Cardiac muscle cell (in vitro differentiated cells and primary cell): ENCODE results near the gene AUTS2. TPM values are rescaled to one million over a fixed set of nuclear protein-coding genes. Genes with fewer than 3 reads are reported as not detected.
"Not testable (repeated sequence)": the region's sequence is repeated elsewhere in the genome, so short reads cannot be mapped to it uniquely, and the experiment has no call there.

Source experiments
- DNase-seq, 2 donors: peaks; one replicate each; pipeline versions ENCODE4 v3.0.0 to v3.0.0-alpha.2; 2010 to 2017; ENCODE audit warnings: low read depth in 1 of 2, low spot score in 1 of 2
- H3K27ac ChIP-seq: fragments of 200-600 bp; sonication (generic); 2 replicates; pipeline ENCODE4 v1.5.1; 2016
- H3K27me3 ChIP-seq: fragments of 200-600 bp; sonication (generic); 2 replicates; pipeline ENCODE4 v1.6.0; 2016; ENCODE audit warnings: control low read depth
- H3K36me3 ChIP-seq: fragments of 200-600 bp; sonication (generic); 2 replicates; pipeline ENCODE4 v1.5.1; 2016; ENCODE audit warnings: control low read depth
- H3K4me1 ChIP-seq: fragments of 200-600 bp; sonication (generic); 2 replicates; pipeline ENCODE4 v1.8.1; 2017; ENCODE audit warnings: low read depth, mild to moderate bottlenecking, mixed run types
- H3K4me3 ChIP-seq: fragments of 200-600 bp; sonication (generic); 2 replicates; pipeline ENCODE4 v1.5.1; 2016; ENCODE audit warnings: mild to moderate bottlenecking
- H3K9me3 ChIP-seq: fragments of 200-600 bp; sonication (generic); 2 replicates; pipeline ENCODE4 v1.5.1; 2017; ENCODE audit warnings: low read depth, mild to moderate bottlenecking, control low read depth
- CTCF ChIP-seq: IDR thresholded peaks from 2 replicates; pipeline ENCODE4 v1.5.1; 2012; ENCODE audit warnings: low read depth, mild to moderate bottlenecking, low read length
- polyA plus RNA-seq: library from polyadenylated mRNA; unstranded; fragments of >200 nt; fragmentation: Nextera tagmentation; extraction: Ambion mirVana; gene quantifications from 2 replicates; pipeline ENCODE4 v1.2.1, GENCODE V29; 2016
- total RNA-seq: library from RNA; depleted of rRNA; stranded (reverse); fragments of >200 nt; gene quantifications from 2 replicates; pipeline ENCODE4 v1.2.3, GENCODE V29; 2016

AUTS2 gene
- total and polyA plus RNA-seq, 2 experiments from 2014 or later: 41.0 to 45.5 TPM

GRCh38 chr7:69778138-69778537 is 179.9 kb downstream of the AUTS2 start:
- no peak overlapping the region for H3K4me3 ChIP-seq

GRCh38 chr7:69780379-69780778 is 182.1 kb downstream of the AUTS2 start:
- H3K4me3 ChIP-seq: no peak overlapping the region
- H3K4me1 ChIP-seq: peaks cover 22% of the 10 kb centered on the region
- H3K27me3 ChIP-seq: no peaks in the 10 kb centered on the region
- H3K9me3 ChIP-seq: no peaks in the 10 kb centered on the region
- no peaks in the 10 kb centered on the region for H3K36me3 ChIP-seq
- DNase-seq: peak; percentile 25 to 43
- no peak for TF ChIP-seq CTCF
- no peak overlapping the region for H3K27ac ChIP-seq

More at GRCh38 chr7:69778138-69778537, 179.9 kb downstream of the AUTS2 start:
- Histone ChIP-seq H3K4me1 (peaks cover 22% of the 10 kb centered on the region), H3K9me3 (no peaks in the 10 kb centered on the region), H3K27ac (no peak overlapping the region), H3K36me3 (no peaks in the 10 kb centered on the region), H3K27me3 (no peaks in the 10 kb centered on the region)
- DNase-seq: no peak
- no peak for TF ChIP-seq CTCF

- Histone ChIP-seq H3K4me3 (no peak overlapping the region), H3K9me3 (no peaks in the 10 kb centered on the region), H3K27me3 (no peaks in the 10 kb centered on the region), H3K27ac (peak overlapping the region; percentile 4), H3K36me3 (no peaks in the 10 kb centered on the region), H3K4me1 (peaks cover 22% of the 10 kb centered on the region)
- no peak for TF ChIP-seq CTCF
- DNase-seq: peak in 1 of 2 donors; percentile 69
These were observed 183.2 kb downstream of the AUTS2 start for GRCh38 chr7:69781412-69781846.

GRCh38 chr7:69782917-69783684 is 184.8 kb downstream of the AUTS2 start:
- Histone ChIP-seq H3K9me3 (no peaks in the 10 kb centered on the region), H3K27me3 (no peaks in the 10 kb centered on the region), H3K4me3 (no peak overlapping the region), H3K27ac (no peak overlapping the region), H3K4me1 (peaks cover 24% of the 10 kb centered on the region), H3K36me3 (no peaks in the 10 kb centered on the region)
- no peak for TF ChIP-seq CTCF
- peak in 1 of 2 donors; percentile 90 for DNase-seq

GRCh38 chr7:69786130-69786529 is 187.9 kb downstream of the AUTS2 start:
- H3K9me3 ChIP-seq, H3K4me3 ChIP-seq, H3K27ac ChIP-seq, H3K27me3 ChIP-seq, H3K36me3 ChIP-seq, DNase-seq: not testable (repeated sequence)
- peaks cover 30% of the 10 kb centered on the region for H3K4me1 ChIP-seq

- TF ChIP-seq CTCF: no peak
- Histone ChIP-seq H3K4me3 (no peak overlapping the region), H3K4me1 (peaks cover 27% of the 10 kb centered on the region), H3K27ac (no peak overlapping the region), H3K27me3 (no peaks in the 10 kb centered on the region), H3K36me3 (no peaks in the 10 kb centered on the region), H3K9me3 (no peaks in the 10 kb centered on the region)
- DNase-seq: peak in 1 of 2 donors; percentile 38
These were observed 188.6 kb downstream of the AUTS2 start for GRCh38 chr7:69786730-69787395.
